ENCODE measurements around the gene AUH.

The AUH gene

DNA sequence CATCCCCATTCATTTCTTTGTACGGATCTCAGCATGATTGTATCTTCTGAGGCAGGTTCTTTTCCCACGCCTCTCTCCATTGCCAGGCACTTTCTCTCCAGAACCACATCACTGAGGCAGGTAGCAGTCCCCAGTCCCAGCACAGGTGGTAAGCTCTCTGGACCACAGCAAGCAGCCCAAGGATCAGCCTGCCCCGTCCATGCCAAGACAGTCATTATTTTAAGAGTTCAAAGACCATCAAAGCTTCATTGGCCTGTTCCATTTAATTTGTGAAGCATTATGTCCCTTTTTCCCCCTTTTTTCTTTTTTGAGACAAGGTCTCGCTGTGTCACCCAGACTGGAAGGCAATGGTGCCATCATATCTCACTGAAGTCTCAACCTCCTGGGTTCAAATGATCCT lies 171.7 kb downstream of the AUH start:
- no peak for DNase-seq (ENCODE audit: low read depth in 2 of 2)

- no peak for DNase-seq (ENCODE audit: low read depth in 2 of 2)
Measured at GRCh38 chr9:91188719-91189590, 172.8 kb downstream of the AUH start.

- DNase-seq (ENCODE audit: low read depth in 2 of 2) = no peak
Measured at GRCh38 chr9:91187965-91188344, 173.8 kb downstream of the AUH start.

DNA sequence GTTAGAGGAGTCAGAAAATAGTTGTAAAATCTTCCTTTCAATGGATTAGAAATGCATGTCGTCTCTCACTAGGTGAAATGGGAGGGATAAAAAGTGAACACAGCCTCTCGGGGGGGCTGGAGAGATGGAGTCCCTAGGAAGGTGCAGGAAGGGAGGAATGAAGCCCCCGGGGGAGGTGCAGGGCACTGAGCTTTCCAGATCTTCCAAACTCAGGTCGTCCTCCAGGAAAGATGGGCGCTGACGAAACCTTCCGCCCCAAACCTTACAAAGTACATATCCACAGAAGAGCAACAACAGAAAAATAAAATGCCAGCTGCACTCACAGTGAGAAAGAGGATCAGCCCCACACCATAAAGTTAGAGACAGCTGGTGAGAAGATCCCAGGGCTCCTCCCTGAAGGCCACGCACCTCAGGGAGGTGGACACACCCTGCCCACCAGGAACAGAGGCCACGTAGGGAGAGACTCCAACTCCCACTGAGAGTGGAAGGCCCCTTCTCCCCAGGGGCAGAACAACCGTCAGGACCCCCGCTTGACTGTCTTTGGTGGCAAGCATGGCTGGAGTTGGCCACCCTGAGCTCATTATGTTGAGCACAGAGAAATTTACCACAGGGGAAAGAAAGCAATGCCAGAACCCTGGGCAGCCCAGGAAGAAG lies 174.3 kb downstream of the AUH start:
- no peak for DNase-seq (ENCODE audit: low read depth in 2 of 2)

DNA sequence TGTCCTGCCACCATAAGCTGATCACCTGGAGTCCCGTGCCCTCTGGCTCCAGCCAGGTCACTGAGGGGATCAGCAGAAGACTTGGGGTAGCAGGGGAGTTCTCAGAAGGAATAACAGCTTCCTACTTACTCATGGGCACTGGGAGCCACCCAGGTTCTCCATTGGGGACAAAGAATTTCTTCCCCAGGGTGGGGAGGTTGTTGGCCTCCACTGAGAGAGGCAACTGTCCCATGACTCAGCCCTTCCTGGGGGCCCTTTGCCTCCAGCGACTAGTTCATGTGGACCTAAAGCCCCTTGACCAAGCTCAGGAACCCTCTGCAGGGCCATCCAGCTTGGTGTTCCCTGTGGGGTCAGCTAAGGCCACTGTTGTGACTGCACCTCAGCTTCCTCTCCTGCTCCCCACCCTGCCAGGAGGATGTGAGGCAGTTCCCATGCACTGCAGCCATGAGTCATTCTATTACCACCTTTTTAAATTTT lies 175.0 kb downstream of the AUH start:
- DNase-seq (ENCODE audit: low read depth in 2 of 2) = no peak

- no peak for DNase-seq (ENCODE audit: low read depth in 2 of 2)
Measured at GRCh38 chr9:91185193-91185886, 176.4 kb downstream of the AUH start.

DNA sequence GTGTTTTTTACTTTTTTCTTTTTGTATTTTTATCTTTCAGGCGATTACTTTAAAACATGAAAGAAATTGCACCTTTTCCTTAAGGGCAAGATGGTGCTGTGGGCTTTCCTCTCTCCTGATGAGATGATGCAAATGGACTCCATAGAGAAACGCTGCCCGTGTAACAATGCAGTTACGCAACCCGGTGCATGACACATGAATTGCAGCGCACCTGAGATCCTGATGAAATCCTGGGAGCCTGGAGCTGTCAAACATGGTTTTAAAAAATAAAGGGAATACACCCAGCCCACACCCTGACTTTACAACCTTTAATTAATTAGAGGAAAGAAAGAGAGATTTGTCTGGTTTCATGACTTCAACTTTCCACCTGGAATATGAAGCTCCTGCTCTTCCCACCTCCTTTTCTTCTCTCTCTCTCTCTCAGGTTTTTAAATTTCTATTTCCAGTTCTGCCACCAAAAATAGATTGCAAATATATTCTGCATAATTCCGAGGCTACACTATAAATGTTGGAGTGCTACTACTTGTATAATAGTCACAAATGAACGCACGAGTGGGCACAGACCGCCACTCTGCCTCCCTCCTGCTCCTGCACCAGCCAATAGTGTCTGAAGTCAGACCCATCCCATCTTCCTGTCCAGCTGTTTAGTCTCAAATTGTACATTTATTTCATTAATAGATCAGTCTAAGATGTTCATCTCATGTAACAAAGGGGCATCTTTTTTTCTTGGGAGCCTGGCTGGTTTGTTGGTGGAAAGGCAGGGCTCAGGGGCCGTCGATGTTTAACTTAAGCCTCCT lies 179.1 kb downstream of the AUH start:
- no peak for DNase-seq (ENCODE audit: low read depth in 2 of 2)

- DNase-seq (ENCODE audit: low read depth in 2 of 2) = no peak
Measured at GRCh38 chr9:91181541-91181940, 180.2 kb downstream of the AUH start.

DNA sequence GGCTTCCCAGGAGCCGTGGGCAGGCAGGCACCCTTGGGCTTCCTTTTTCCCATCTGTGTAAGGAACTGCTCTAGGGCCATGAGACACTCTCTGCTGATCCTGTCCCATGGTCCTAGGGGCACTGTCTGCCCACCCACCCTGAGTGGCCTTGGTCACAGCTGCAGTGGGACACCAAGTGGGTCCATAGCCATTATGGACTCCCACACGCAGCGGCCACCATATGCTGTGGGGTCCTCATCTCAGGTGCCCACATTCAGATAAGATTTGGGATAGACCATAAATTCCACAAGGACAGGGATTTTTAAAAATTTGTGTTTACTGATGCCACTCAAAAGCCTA lies 180.8 kb downstream of the AUH start:
- no peak for DNase-seq (ENCODE audit: low read depth in 2 of 2)

- DNase-seq (ENCODE audit: low read depth in 2 of 2) = no peak
Measured at GRCh38 chr9:91180240-91180929, 181.3 kb downstream of the AUH start.

GRCh38 chr9:91179237-91180138 lies 182.2 kb downstream of the AUH start:
- DNase-seq (ENCODE audit: low read depth in 2 of 2) = no peak

DNA sequence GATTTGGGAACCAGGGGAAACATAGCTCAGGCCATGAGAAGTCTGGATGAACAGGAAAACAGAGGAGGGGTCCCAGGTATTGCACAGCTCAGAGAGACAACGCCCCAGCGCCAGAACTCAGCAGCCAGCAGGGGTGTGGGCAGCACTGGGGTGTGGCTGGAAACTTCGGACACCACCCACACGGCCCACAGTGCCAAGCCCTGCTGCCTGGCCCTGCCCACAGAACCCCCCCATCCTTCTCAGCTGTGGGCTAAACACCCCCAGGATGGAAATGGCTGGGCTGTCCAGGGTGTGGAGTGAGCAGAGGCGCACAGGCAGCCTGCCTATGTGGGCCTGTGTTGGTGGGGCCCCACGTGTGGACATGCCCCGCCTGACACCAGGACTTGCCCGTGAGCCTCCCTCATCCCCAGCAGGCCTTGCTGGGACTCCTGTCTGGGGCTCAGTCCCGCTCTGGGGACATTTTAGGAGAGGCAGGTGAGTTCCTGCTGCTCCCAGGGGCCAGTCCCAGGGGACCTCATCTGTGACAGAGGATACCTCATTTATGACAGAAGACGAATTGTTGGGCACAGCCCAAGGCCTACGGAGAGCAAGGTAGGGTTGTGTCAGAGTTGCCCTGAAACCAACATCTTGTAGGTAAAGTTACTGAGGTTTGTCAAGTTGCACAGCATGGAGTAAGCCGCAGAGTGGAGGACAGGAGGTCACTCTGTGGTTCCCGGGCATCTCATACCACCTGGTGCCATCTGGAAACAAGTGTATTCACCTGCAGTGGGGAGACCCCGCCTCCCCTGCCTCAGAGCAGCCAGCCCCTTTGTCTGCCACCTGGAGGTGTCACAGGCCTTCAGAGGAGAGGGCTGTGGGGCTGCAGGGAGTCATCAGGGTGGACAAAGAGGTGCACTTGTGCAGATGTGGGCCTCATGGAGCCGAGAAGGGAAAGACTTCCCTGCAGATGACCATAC lies 183.2 kb downstream of the AUH start:
- no peak for DNase-seq (ENCODE audit: low read depth in 2 of 2)

DNA sequence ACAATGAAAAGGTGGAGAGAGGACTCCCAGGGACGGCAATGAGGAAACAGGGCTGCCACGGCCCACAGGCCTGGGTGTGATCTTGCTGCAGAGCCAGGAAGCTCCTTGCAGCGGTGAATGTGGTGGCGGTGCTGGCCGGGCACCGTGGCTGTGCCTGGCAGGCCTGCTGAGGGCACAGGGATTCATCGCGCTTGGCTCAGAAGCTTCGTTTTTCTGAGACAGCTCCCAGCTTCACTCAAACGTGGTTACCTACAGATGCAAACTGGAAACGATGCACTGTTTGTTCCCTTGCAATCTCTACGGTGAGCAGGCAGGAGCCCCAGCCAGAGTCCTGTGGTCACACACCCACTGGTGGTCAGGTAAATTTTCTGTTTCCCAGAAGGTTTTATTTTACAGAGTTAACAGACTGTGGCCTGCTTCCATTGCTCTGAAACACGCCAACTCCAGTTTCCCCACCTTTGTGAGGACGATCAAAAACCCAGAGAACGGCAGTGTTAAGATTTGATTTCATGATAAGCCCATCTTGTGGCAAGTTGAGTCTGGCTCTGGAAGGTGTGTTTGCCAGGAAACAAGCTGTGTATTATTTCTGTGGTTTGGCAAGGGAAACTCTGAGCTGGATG lies 183.9 kb downstream of the AUH start:
- no peak for DNase-seq (ENCODE audit: low read depth in 2 of 2)

DNA sequence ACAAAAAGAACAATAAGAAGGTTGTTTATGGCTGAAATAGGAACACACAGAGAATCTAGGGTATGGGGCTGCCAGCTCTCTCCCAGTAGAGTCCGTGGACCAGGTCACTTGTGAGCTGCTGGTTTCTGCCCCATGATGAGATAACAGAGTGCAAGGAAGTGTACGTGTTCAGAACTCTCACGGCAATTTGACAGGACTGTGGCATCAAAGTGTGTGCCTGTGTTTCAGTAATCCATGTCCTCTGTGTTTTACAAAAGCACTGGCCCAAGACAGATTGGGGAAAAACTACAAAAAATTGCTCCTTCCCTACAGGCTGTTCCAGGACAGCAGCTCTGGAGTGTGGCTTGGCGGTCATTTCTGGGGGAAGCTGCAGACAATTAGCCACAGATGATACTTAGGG lies 184.6 kb downstream of the AUH start:
- DNase-seq (ENCODE audit: low read depth in 2 of 2) = no peak

GRCh38 chr9:91176426-91176825 lies 185.3 kb downstream of the AUH start:
- DNase-seq (ENCODE audit: low read depth in 2 of 2) = no peak

- DNase-seq (ENCODE audit: low read depth in 2 of 2) = no peak
Measured at GRCh38 chr9:91174772-91175171, 186.9 kb downstream of the AUH start.

DNA sequence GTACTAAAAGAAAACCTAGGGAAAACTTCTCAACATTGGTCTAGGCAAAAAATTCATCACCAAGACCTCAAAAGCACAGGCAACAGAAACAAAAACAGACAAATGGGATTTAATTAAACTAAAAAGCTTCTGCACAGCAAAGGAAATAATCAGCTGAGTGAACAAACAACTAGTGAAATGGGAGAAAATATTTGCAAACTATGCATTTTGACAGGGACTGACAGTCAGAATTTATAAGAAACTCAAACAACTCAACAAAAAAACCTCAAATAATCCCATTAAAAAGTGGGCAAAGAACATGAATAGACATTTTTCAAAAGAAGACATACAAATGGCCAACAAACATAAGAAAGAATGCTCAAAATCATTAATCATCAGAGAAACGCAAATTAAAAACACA lies 189.4 kb downstream of the AUH start:
- DNase-seq (ENCODE audit: low read depth in 2 of 2) = no peak

DNA sequence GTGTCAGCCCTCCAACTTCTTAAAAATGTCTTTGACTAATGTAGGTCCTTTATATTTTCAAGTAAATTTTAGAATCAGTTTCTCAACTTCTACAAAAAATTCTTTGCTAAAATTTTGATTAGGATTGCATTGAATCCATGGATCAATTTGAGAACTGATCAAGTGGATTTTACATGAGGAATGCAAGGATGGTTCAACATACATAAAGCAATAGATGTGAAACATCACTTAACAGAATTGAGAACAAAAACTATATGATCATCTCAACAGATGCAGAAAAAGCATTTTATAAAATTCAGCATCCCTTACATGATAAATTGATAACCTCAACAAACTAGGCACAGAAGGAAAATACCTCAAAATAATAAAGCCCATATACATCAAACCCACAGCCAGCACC lies 190.8 kb downstream of the AUH start:
- no peak for DNase-seq (ENCODE audit: low read depth in 2 of 2)

All from stimulated activated CD8-positive, alpha-beta memory T cell treated with anti-CD3 and anti-CD28 coated beads, Interleukin-7, amount 100 ng/mL, for 4 hours (primary cell).